ENCODE results near the gene NEK8. TPM values are rescaled to one million over a fixed set of nuclear protein-coding genes. Genes with fewer than 3 reads are reported as not detected.

NEK8 gene
- total and polyA plus RNA-seq, 7 donors: 0.16 to 6.3 (median 1.6) TPM

DNA sequence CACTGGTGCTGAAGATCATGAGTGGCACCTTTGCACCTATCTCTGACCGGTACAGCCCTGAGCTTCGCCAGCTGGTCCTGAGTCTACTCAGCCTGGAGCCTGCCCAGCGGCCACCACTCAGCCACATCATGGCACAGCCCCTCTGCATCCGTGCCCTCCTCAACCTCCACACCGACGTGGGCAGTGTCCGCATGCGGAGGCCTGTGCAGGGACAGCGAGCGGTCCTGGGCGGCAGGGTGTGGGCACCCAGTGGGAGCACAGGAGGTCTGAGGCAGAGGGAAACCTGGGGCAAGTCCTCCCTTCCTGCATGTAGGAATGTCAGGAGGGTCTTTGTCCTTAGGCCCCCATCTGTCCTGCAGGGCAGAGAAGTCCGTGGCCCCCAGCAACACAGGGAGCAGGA is 8.7 kb downstream of the NEK8 start:
- Histone ChIP-seq H3K4me1 (no peaks in the 10 kb centered on the region), H3K27me3 (no peaks in the 10 kb centered on the region), H3K9me3 (no peaks in the 10 kb centered on the region), H3K4me3 (no peak overlapping the region), H3K36me3 (no peaks in the 10 kb centered on the region), H3K27ac (no peak overlapping the region)
- intact Hi-C loops (cut with DNase I): no loop called here
- WGBS, 2 donors: 96 to 98% methylated on average over 12 of the region's 12 CpGs
- DNase-seq: no peak
- no peak for TF ChIP-seq POLR2AphosphoS5 (IDR thresholded peaks at IDR 0.05)
- no peak for TF ChIP-seq POLR2A (IDR thresholded peaks at IDR 0.05)
- TF ChIP-seq EP300 (IDR thresholded peaks at IDR 0.05): no peak
- no peak for TF ChIP-seq CTCF (IDR thresholded peaks at IDR 0.05)

- Histone ChIP-seq H3K4me3 (no peak overlapping the region), H3K27me3 (no peaks in the 10 kb centered on the region), H3K9me3 (no peaks in the 10 kb centered on the region), H3K36me3 (no peaks in the 10 kb centered on the region), H3K27ac (no peak overlapping the region), H3K4me1 (peaks cover 0 to 5% (median 4%) of the 10 kb centered on the region in 4 donors)
- TF ChIP-seq EP300 (IDR thresholded peaks at IDR 0.05) (no peak), POLR2AphosphoS5 (IDR thresholded peaks at IDR 0.05) (no peak), CTCF (IDR thresholded peaks at IDR 0.05) (no peak), POLR2A (IDR thresholded peaks at IDR 0.05) (no peak)
- 72 to 73% methylated on average over 22 of the region's 22 CpGs for WGBS, 2 donors
- no peak for DNase-seq
- intact Hi-C loops (cut with DNase I): no loop called here
Observed at GRCh38 chr17:28737770-28738679, 9.4 kb downstream of the NEK8 start.

DNA sequence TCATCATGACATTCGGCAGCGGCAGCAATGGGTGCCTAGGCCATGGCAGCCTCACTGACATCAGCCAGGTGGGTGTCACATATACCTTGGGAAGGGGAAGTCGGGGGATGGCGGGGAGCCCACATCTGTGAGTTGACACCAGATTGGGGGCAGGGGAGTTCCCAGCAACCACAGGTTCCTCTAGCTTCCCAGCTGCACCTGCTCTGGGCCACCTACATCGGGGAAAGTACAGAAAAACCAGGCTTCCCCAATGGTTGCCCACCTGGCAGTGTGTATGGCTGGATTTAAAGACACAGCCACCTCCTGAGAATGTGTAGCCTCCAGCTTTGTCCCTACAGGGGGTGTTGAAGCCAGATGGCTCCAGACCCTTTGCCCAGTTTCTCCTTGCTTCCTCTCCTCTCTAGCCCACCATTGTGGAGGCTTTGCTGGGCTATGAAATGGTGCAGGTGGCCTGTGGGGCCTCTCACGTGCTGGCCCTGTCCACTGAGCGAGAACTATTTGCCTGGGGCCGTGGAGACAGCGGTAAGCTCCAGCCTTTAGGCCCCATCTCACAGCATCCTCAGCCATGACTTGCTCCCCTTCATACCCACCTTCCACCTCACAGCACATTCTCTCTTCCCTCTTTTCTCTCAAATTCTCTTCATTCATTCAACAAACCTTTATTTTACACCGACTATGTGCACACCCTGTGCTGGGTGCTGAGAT is 10.2 kb downstream of the NEK8 start:
- no peak for TF ChIP-seq POLR2AphosphoS5 (IDR thresholded peaks at IDR 0.05)
- no peak for TF ChIP-seq POLR2A (IDR thresholded peaks at IDR 0.05)
- TF ChIP-seq CTCF (IDR thresholded peaks at IDR 0.05): no peak
- TF ChIP-seq EP300 (IDR thresholded peaks at IDR 0.05): no peak
- no peaks in the 10 kb centered on the region for H3K36me3 ChIP-seq
- 69 to 91% methylated on average over 10 of the region's 10 CpGs for WGBS, 2 donors
- H3K9me3 ChIP-seq: no peaks in the 10 kb centered on the region
- no peak overlapping the region for H3K4me3 ChIP-seq
- intact Hi-C loops (cut with DNase I): no loop called here
- H3K27me3 ChIP-seq: no peaks in the 10 kb centered on the region
- no peak for DNase-seq
- peaks cover 0 to 12% (median 9%) of the 10 kb centered on the region in 4 donors for H3K4me1 ChIP-seq
- no peak overlapping the region for H3K27ac ChIP-seq

DNA sequence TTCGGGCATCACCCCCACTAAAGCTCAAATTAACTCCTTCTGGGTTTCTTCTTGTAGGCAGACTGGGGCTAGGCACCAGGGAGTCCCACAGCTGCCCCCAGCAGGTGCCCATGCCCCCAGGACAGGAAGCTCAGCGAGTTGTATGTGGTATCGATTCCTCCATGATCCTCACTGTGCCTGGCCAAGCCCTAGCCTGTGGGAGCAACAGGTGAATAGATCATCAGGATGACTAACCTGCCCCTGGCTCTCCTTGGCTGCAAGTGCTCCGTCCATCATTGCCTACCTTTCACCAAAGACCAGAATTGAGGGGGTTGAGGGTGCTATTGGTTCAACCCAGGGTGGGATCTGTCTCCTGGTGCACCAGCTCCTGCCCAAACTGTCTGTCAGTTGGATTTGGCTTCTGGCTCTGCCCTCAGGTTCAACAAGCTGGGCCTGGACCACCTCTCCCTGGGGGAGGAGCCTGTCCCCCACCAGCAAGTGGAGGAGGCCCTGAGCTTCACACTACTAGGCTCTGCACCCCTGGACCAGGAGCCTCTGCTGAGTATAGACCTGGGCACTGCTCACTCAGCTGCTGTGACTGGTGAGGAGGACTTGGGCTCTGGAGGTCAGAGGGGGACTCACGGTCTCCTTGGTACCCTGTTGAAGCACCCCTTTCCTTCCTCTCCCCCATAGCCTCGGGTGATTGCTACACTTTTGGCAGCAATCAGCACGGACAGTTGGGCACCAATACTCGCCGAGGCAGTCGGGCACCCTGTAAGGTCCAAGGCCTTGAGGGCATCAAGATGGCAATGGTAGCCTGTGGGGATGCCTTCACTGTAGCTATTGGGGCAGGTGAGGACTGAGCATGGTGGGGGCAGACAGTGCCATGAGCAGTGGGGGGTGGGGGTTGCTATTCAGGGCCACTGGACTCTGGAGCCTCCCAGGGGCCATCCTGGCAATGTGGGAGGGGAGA is 12.1 kb downstream of the NEK8 start:
- TF ChIP-seq CTCF (IDR thresholded peaks at IDR 0.05): no peak
- no peak for TF ChIP-seq POLR2A (IDR thresholded peaks at IDR 0.05)
- TF ChIP-seq EP300 (IDR thresholded peaks at IDR 0.05): no peak
- TF ChIP-seq POLR2AphosphoS5 (IDR thresholded peaks at IDR 0.05): no peak
- Histone ChIP-seq H3K27ac (no peak overlapping the region), H3K27me3 (no peaks in the 10 kb centered on the region), H3K36me3 (no peaks in the 10 kb centered on the region), H3K9me3 (no peaks in the 10 kb centered on the region), H3K4me1 (peaks cover 0 to 30% (median 27%) of the 10 kb centered on the region in 4 donors), H3K4me3 (no peak overlapping the region)
- DNase-seq: no peak
- 80 to 85% methylated on average over 10 of the region's 10 CpGs for WGBS, 2 donors
- intact Hi-C loops (cut with DNase I): no loop called here
